NCI-H2107 (cell line): ENCODE measurements around the gene SUGP1.
"Not testable (repeated sequence)": the region's sequence is repeated elsewhere in the genome, so short reads cannot be mapped to it uniquely, and the experiment has no call there.

ENCODE experiments used
- DNase-seq: peaks from one replicate; lab custom pipeline; 2025; lab: John Stamatoyannopoulos, UW

Gene SUGP1

GRCh38 chr19:19320361-19321140 is at the start of gene SUGP1, which contains the start of gene MAU2:
SUGP1 (minus strand) TSS chr19:19320509; CDS start chr19:19320496, 13 bp downstream.
MAU2 (plus strand) TSS chr19:19320829; CDS start chr19:19320860, 31 bp downstream.
- peak; percentile 81 for DNase-seq

GRCh38 chr19:19368087-19368486 is 47.8 kb upstream of the SUGP1 start:
- no peak for DNase-seq

- peak; percentile 32 for DNase-seq
These were observed 46.4 kb upstream of the SUGP1 start for GRCh38 chr19:19366434-19367396.

- no peak for DNase-seq
These were observed 41.8 kb upstream of the SUGP1 start for GRCh38 chr19:19362075-19362474.

- DNase-seq, result peak; percentile 60
These were observed 40.8 kb upstream of the SUGP1 start for GRCh38 chr19:19361075-19361594.

GRCh38 chr19:19356901-19357566 is 36.7 kb upstream of the SUGP1 start:
- DNase-seq, result no peak

GRCh38 chr19:19356500-19356899 is 36.2 kb upstream of the SUGP1 start:
- DNase-seq, result no peak

GRCh38 chr19:19355606-19356139 is 35.4 kb upstream of the SUGP1 start:
- DNase-seq, result no peak

GRCh38 chr19:19354932-19355331 is 34.6 kb upstream of the SUGP1 start:
- DNase-seq, result no peak

GRCh38 chr19:19354007-19354406 is 33.7 kb upstream of the SUGP1 start:
- no peak for DNase-seq

- DNase-seq, result no peak
These were observed 32.5 kb upstream of the SUGP1 start for GRCh38 chr19:19352823-19353222.

- DNase-seq, result not testable (repeated sequence)
These were observed 30.4 kb upstream of the SUGP1 start for GRCh38 chr19:19350756-19351155.

- DNase-seq, result no peak
These were observed 29.1 kb upstream of the SUGP1 start for GRCh38 chr19:19349365-19349764.

- DNase-seq, result no peak
These were observed 28.0 kb upstream of the SUGP1 start for GRCh38 chr19:19348266-19348665.

GRCh38 chr19:19347401-19348110 is 27.2 kb upstream of the SUGP1 start:
- DNase-seq, result no peak

GRCh38 chr19:19345970-19346369 is 25.7 kb upstream of the SUGP1 start:
- DNase-seq, result no peak

GRCh38 chr19:19345232-19345631 is 24.9 kb upstream of the SUGP1 start:
- no peak for DNase-seq

GRCh38 chr19:19343762-19344161 is 23.5 kb upstream of the SUGP1 start:
- no peak for DNase-seq

- no peak for DNase-seq
These were observed 22.7 kb upstream of the SUGP1 start for GRCh38 chr19:19343016-19343362.

GRCh38 chr19:19342086-19343015 is 22.0 kb upstream of the SUGP1 start:
- peak; percentile 12 for DNase-seq
